Gastroesophageal sphincter (tissue), 2 donors: ENCODE results near the gene FN1.

Source experiments
- EP300 ChIP-seq: sonication (generic); formaldehyde crosslinking; IDR thresholded peaks from one replicate; pipeline ENCODE4 v1.6.1; 2017; ENCODE audit warnings: antibody characterized with exemption, mild to moderate bottlenecking
- POLR2A ChIP-seq, 2 donors: fragments of 450-650 bp; IDR thresholded peaks; one replicate each; pipeline ENCODE4 v1.6.1; 2017; ENCODE audit warnings: antibody characterized with exemption in 2 of 2, mild to moderate bottlenecking in 2 of 2, moderate library complexity in 1 of 2

GRCh38 chr2:215390550-215390913 lies 45.3 kb downstream of the FN1 start:
- no peak for TF ChIP-seq POLR2A (IDR thresholded peaks at IDR 0.05)
- no peak for TF ChIP-seq EP300
